GM12878 (cell line): Measurements from ENCODE around the gene ME3. TPM values are rescaled to one million over a fixed set of nuclear protein-coding genes. Genes with fewer than 3 reads are reported as not detected.

Experiments used
- ATAC-seq: fragments of 200-7000 bp; cut with Tn5 transposase; 3 replicates; pipeline ENCODE4 v1.9.1; 2020; ENCODE audit warnings: mild to moderate bottlenecking, moderate library complexity
- BruUV-seq: library from RNA; stranded (reverse); fragments of 400-500 nt; replicated peaks from 2 replicates; lab custom pipeline; 2021; lab: Mats Ljungman, UMichigan
- CTCF ChIA-PET: fragments of 300-600 bp; sonication (Branson Sonifier 250); formaldehyde crosslinking; extraction: SDS; loops from one replicate; lab custom pipeline; 2021; ENCODE audit warnings: inconsistent platforms; lab: Yijun Ruan, JAX
- POLR2A ChIA-PET: fragments of 350-600 bp; formaldehyde crosslinking; extraction: SDS; loops from one replicate; lab custom pipeline; 2021; ENCODE audit warnings: inconsistent platforms; lab: Charles Lee
- RAD21 ChIA-PET: fragments of 300-600 bp; sonication (Branson Sonifier 250); formaldehyde crosslinking; loops from one replicate; lab custom pipeline; 2023; ENCODE audit warnings: antibody characterized with exemption; ENCODE audit not compliant: unreplicated experiment; lab: Charles Lee
- SMC1A ChIA-PET: fragments of 300-600 bp; sonication (Branson Sonifier 250); formaldehyde crosslinking; loops from one replicate; lab custom pipeline; 2023; ENCODE audit not compliant: unreplicated experiment, uncharacterized antibody; lab: Charles Lee
- DNase-seq: peaks from one replicate; pipeline ENCODE4 v3.0.0-alpha.2; 2011; ENCODE audit warnings: low read depth, low spot score
- FAIRE-seq: peaks from 3 replicates; lab custom pipeline; 2011; peaks lifted over from hg19 to GRCh38; lab: Jason Lieb, UNC
- H2AFZ ChIP-seq: 2 replicates; pipeline ENCODE4 v1.6.0; 2011; ENCODE audit warnings: low read depth, low read length, control low read depth; ENCODE audit not compliant: control insufficient read depth
- H3K27ac ChIP-seq: 2 replicates; pipeline ENCODE4 v1.5.1; 2011; ENCODE audit warnings: control low read depth; ENCODE audit not compliant: control insufficient read depth, insufficient read depth
- H3K27me3 ChIP-seq, 2 experiments: replicated peaks in 1 of 2; 2 replicates each; pipeline versions ENCODE4 v1.6.0 to v1.6.1; 2011; ENCODE audit warnings: low read length in 1 of 2; ENCODE audit not compliant: control insufficient read depth in 2 of 2, insufficient read depth in 2 of 2
- H3K36me3 ChIP-seq, 2 experiments: 2 replicates each; pipeline ENCODE4 v1.5.1; 2011; ENCODE audit warnings: low read length in 1 of 2; ENCODE audit not compliant: control insufficient read depth in 2 of 2, insufficient read depth in 2 of 2
- H3K4me1 ChIP-seq: 2 replicates; pipeline ENCODE4 v1.6.1; 2011; ENCODE audit warnings: mild to moderate bottlenecking, low read length, moderate library complexity, mixed read lengths; ENCODE audit not compliant: control insufficient read depth, insufficient read depth
- H3K4me2 ChIP-seq: 2 replicates; pipeline ENCODE4 v1.6.0; 2011; ENCODE audit warnings: control low read depth; ENCODE audit not compliant: control insufficient read depth, insufficient read depth
- H3K4me3 ChIP-seq: fragments of 200-600 bp; sonication (generic); 2 replicates; pipeline ENCODE4 v1.5.1; 2016
- H3K79me2 ChIP-seq: 2 replicates; pipeline ENCODE4 v1.6.0; 2011; ENCODE audit warnings: low read length; ENCODE audit not compliant: control insufficient read depth, insufficient read depth
- H3K9ac ChIP-seq: 2 replicates; pipeline ENCODE4 v1.8.0; 2011; ENCODE audit warnings: low read length, control low read depth, mixed read lengths; ENCODE audit not compliant: control insufficient read depth, insufficient read depth
- H3K9me3 ChIP-seq: replicated peaks from 3 replicates; pipeline ENCODE4 v1.5.1; 2011; ENCODE audit warnings: mild to moderate bottlenecking, low read length; ENCODE audit not compliant: control insufficient read depth, insufficient read depth
- H4K20me1 ChIP-seq: 2 replicates; pipeline ENCODE4 v1.6.0; 2011; ENCODE audit not compliant: control insufficient read depth, insufficient read depth
- ATF7 ChIP-seq: fragments of 450-650 bp; IDR thresholded peaks from 2 replicates; pipeline ENCODE4 v1.6.1; 2016; ENCODE audit warnings: low read depth, mild to moderate bottlenecking
- CBX3 ChIP-seq: fragments of 200-600 bp; sonication (generic); IDR thresholded peaks from 2 replicates; pipeline ENCODE4 v1.6.1; 2016; ENCODE audit warnings: low read depth, borderline replicate concordance
- CREB1 ChIP-seq: IDR thresholded peaks from 2 replicates; pipeline ENCODE4 v1.6.1; 2012; ENCODE audit warnings: low read depth, mild to moderate bottlenecking, inconsistent platforms
- IRF4 ChIP-seq: IDR thresholded peaks from 2 replicates; pipeline ENCODE4 v1.6.1; 2011; ENCODE audit warnings: low read depth, low read length
- LARP7 ChIP-seq: fragments of 450-650 bp; IDR thresholded peaks from 2 replicates; pipeline ENCODE4 v1.6.1; 2017; ENCODE audit warnings: mild to moderate bottlenecking
- MEF2B ChIP-seq: fragments of 450-650 bp; IDR thresholded peaks from 2 replicates; pipeline ENCODE4 v1.6.1; 2018; ENCODE audit warnings: mild to moderate bottlenecking, moderate library complexity; ENCODE audit not compliant: partially characterized antibody, poor library complexity, severe bottlenecking
- MTA3 ChIP-seq: IDR thresholded peaks from 2 replicates; pipeline ENCODE4 v1.6.1; 2012; ENCODE audit warnings: low read length, inconsistent platforms, borderline replicate concordance
- NR2C1 ChIP-seq: fragments of 450-650 bp; IDR thresholded peaks from 2 replicates; pipeline ENCODE4 v1.6.1; 2017; ENCODE audit warnings: antibody characterized with exemption, mild to moderate bottlenecking, moderate library complexity
- RCOR1 ChIP-seq: conservative IDR thresholded peaks from 2 replicates; pipeline ENCODE4 v1.6.1; 2012; ENCODE audit warnings: low read depth, low read length, improper control_type of control experiment
- SREBF2 ChIP-seq: IDR thresholded peaks from 2 replicates; pipeline ENCODE4 v1.6.1; 2012; ENCODE audit warnings: mild to moderate bottlenecking, low read length
- ZNF274 ChIP-seq: IDR thresholded peaks from one replicate; pipeline ENCODE4 v1.8.0; 2011; ENCODE audit not compliant: insufficient read length, insufficient read depth
- WGBS: methylation state at CpG from one replicate; pipeline ENCODE4 v1.1.6; 2016; ENCODE audit warnings: low lambda C conversion rate; ENCODE audit not compliant: insufficient replicate concordance, insufficient coverage; ENCODE audit errors: missing lambda C conversion rate; 5-methylcytosine and 5-hydroxymethylcytosine counted together
- in situ Hi-C: fragments of 300-500 bp; cut with MboI; formaldehyde crosslinking; loops from 9 replicates; pipeline ENCODE4 v1.14.3; 2018; ENCODE audit warnings: mixed read lengths
- intact Hi-C: fragments of 100-400 bp; cut with micrococcal nuclease; formaldehyde crosslinking; loops from one replicate; pipeline ENCODE4 v1.14.2; 2022; ENCODE audit not compliant: unreplicated experiment
- polyA plus RNA-seq, 11 experiments: library from polyadenylated mRNA; depleted of rRNA in 4 of 11; unstranded in 6 of 11; stranded (reverse) in 5 of 11; fragments of >200 nt; fragmentation: Nextera tagmentation in 4 of 11; fragmentation: Illumina TruSeq in 1 of 11; extraction: Ambion mirVana in 4 of 11; extraction: Trizol in 1 of 11; gene quantifications; 1 replicate in 1 of 11; 2 replicates in 10 of 11; pipeline versions ENCODE4 v1.2.1 to v1.2.3, GENCODE V29; 2011 to 2016; ENCODE audit warnings: inconsistent platforms in 2 of 11, missing spikeins in 2 of 11, low read depth in 1 of 11
- total RNA-seq, 4 experiments: library from RNA; depleted of rRNA in 3 of 4; stranded (reverse); fragments of >200 nt in 3 of 4; fragmentation: Illumina TruSeq in 1 of 4; extraction: Trizol in 1 of 4; gene quantifications; 2 replicates each; pipeline versions ENCODE4 v1.2.1 to v1.2.3, GENCODE V29; 2013 to 2021
- TF ChIP-seq, protein P1 (sequence below): fragments of 450-650 bp; formaldehyde crosslinking; IDR thresholded peaks from 2 replicates; pipeline ENCODE4 v1.4.0; 2022; ENCODE audit warnings: mild to moderate bottlenecking, moderate library complexity
- TF ChIP-seq, protein P2 (sequence below): fragments of 450-650 bp; IDR thresholded peaks from 2 replicates; pipeline ENCODE4 v1.6.1; 2018; ENCODE audit warnings: borderline replicate concordance, mild to moderate bottlenecking; ENCODE audit not compliant: partially characterized antibody
- TF ChIP-seq, protein P3 (sequence below): fragments of 450-650 bp; IDR thresholded peaks from 2 replicates; pipeline ENCODE4 v1.6.1; 2017; ENCODE audit warnings: borderline replicate concordance
- TF ChIP-seq, protein P4 (sequence below): IDR thresholded peaks from 2 replicates; pipeline ENCODE4 v1.6.1; 2012; ENCODE audit warnings: mild to moderate bottlenecking, low read depth, low read length

The ME3 gene
- total and polyA plus RNA-seq, 10 of the 15 experiments (the other 5 are each of a cell fraction or from before 2014, with no cell fraction given): 0.06 to 0.40 (median 0.19) TPM; not detected in 2

DNA sequence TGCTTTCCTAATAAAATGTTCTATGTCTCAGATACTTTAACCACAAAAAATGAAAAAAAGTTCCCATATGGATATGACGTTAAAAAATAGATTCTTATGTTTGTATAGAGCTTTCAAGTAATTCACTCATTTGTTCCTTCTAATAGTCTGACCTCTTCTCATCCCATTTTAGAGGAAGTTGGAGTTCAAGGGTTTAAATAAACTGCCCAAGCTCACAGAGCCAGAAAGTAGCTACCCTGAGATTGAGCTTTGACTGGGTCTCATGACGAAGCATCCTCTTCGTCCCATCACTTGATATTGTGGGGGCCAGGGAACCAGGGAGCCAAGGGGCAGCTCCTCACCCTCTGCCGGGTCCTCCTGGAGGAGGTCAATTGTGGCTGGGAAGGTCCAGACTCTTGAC, 181.4 kb downstream of the ME3 start:
- RAD21 ChIA-PET: interaction anchor here (1.8 to 2.0 kb wide), 2 partner anchors 34 to 117 kb away, joined by 4 read pairs; no protein-coding TSS in a partner anchor
- in situ Hi-C loops: no loop called here
- TF ChIP-seq ATF7 (no peak), LARP7 (no peak), CREB1 (no peak), CBX3 (no peak), IRF4 (no peak), MTA3 (no peak), NR2C1 (no peak), ZNF274 (no peak), SREBF2 (no peak), MEF2B (no peak), RCOR1 (no peak)
- TF ChIP-seq, protein P1, sequence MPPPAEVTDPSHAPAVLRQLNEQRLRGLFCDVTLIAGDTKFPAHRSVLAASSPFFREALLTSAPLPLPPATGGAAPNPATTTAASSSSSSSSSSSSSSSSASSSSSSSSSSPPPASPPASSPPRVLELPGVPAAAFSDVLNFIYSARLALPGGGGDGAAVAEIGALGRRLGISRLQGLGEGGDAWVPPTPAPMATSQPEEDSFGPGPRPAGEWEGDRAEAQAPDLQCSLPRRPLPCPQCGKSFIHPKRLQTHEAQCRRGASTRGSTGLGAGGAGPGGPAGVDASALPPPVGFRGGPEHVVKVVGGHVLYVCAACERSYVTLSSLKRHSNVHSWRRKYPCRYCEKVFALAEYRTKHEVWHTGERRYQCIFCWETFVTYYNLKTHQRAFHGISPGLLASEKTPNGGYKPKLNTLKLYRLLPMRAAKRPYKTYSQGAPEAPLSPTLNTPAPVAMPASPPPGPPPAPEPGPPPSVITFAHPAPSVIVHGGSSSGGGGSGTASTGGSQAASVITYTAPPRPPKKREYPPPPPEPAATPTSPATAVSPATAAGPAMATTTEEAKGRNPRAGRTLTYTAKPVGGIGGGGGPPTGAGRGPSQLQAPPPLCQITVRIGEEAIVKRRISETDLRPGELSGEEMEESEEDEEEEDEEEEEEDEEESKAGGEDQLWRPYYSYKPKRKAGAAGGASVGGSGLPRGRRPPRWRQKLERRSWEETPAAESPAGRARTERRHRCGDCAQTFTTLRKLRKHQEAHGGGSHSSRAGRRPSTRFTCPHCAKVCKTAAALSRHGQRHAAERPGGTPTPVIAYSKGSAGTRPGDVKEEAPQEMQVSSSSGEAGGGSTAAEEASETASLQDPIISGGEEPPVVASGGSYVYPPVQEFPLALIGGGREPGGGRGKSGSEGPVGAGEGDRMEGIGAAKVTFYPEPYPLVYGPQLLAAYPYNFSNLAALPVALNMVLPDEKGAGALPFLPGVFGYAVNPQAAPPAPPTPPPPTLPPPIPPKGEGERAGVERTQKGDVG (CRISPR knock-in tag): no peak
- TF ChIP-seq, protein P2, sequence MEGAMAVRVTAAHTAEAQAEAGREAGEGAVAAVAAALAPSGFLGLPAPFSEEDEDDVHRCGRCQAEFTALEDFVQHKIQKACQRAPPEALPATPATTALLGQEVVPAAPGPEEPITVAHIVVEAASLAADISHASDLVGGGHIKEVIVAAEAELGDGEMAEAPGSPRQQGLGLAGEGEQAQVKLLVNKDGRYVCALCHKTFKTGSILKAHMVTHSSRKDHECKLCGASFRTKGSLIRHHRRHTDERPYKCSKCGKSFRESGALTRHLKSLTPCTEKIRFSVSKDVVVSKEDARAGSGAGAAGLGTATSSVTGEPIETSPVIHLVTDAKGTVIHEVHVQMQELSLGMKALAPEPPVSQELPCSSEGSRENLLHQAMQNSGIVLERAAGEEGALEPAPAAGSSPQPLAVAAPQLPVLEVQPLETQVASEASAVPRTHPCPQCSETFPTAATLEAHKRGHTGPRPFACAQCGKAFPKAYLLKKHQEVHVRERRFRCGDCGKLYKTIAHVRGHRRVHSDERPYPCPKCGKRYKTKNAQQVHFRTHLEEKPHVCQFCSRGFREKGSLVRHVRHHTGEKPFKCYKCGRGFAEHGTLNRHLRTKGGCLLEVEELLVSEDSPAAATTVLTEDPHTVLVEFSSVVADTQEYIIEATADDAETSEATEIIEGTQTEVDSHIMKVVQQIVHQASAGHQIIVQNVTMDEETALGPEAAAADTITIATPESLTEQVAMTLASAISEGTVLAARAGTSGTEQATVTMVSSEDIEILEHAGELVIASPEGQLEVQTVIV: no peak
- TF ChIP-seq, protein P3, sequence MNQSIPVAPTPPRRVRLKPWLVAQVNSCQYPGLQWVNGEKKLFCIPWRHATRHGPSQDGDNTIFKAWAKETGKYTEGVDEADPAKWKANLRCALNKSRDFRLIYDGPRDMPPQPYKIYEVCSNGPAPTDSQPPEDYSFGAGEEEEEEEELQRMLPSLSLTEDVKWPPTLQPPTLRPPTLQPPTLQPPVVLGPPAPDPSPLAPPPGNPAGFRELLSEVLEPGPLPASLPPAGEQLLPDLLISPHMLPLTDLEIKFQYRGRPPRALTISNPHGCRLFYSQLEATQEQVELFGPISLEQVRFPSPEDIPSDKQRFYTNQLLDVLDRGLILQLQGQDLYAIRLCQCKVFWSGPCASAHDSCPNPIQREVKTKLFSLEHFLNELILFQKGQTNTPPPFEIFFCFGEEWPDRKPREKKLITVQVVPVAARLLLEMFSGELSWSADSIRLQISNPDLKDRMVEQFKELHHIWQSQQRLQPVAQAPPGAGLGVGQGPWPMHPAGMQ: no peak
- TF ChIP-seq, protein P4, sequence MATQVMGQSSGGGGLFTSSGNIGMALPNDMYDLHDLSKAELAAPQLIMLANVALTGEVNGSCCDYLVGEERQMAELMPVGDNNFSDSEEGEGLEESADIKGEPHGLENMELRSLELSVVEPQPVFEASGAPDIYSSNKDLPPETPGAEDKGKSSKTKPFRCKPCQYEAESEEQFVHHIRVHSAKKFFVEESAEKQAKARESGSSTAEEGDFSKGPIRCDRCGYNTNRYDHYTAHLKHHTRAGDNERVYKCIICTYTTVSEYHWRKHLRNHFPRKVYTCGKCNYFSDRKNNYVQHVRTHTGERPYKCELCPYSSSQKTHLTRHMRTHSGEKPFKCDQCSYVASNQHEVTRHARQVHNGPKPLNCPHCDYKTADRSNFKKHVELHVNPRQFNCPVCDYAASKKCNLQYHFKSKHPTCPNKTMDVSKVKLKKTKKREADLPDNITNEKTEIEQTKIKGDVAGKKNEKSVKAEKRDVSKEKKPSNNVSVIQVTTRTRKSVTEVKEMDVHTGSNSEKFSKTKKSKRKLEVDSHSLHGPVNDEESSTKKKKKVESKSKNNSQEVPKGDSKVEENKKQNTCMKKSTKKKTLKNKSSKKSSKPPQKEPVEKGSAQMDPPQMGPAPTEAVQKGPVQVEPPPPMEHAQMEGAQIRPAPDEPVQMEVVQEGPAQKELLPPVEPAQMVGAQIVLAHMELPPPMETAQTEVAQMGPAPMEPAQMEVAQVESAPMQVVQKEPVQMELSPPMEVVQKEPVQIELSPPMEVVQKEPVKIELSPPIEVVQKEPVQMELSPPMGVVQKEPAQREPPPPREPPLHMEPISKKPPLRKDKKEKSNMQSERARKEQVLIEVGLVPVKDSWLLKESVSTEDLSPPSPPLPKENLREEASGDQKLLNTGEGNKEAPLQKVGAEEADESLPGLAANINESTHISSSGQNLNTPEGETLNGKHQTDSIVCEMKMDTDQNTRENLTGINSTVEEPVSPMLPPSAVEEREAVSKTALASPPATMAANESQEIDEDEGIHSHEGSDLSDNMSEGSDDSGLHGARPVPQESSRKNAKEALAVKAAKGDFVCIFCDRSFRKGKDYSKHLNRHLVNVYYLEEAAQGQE: no peak

More for the DNA sequence above, 181.4 kb downstream of the ME3 start:
- no peak for FAIRE-seq
- no peaks in the 10 kb centered on the region for H3K79me2 ChIP-seq
- H4K20me1 ChIP-seq: no peaks in the 10 kb centered on the region
- BruUV-seq: no TSS peak
- H3K9ac ChIP-seq: no peak overlapping the region
- DNase-seq: no peak
- intact Hi-C loops: no loop called here
- no peak overlapping the region for H3K4me2 ChIP-seq
- H3K27ac ChIP-seq: no peak overlapping the region
- ATAC-seq: no peak
- H3K4me3 ChIP-seq: no peak overlapping the region
- WGBS: 64% methylated on average over 4 of the region's 4 CpGs
- no peaks in the 10 kb centered on the region for H3K9me3 ChIP-seq
- SMC1A ChIA-PET: interaction anchor here (0.6 to 3.0 kb wide), 10 partner anchors 9 to 117 kb away, joined by 3 to 10 read pairs (median 4); no protein-coding TSS in a partner anchor
- peaks cover 0 to 1% of the 10 kb centered on the region in 2 experiments; a peak in 3 of 4 replicates for H3K27me3 ChIP-seq
- no peaks in the 10 kb centered on the region for H3K4me1 ChIP-seq
- H3K36me3 ChIP-seq: no peaks in the 10 kb centered on the region
- POLR2A ChIA-PET: no interaction called here
- CTCF ChIA-PET: interaction anchor here (0.7 to 3.4 kb wide), 3 partner anchors 9 to 117 kb away, joined by 3 to 23 read pairs (median 3); no protein-coding TSS in a partner anchor
- H2AFZ ChIP-seq: no peak overlapping the region
